Esophagus squamous epithelium (tissue), 4 donors: ENCODE data around the gene LZTR1.

Source experiments
- POLR2A ChIP-seq, 4 donors: fragments of 450-650 bp; IDR thresholded peaks; one replicate each; pipeline ENCODE4 v1.6.1; 2017; ENCODE audit warnings: antibody characterized with exemption in 4 of 4, mild to moderate bottlenecking in 4 of 4, moderate library complexity in 3 of 4
- TF ChIP-seq, protein P1 (sequence below), 6 experiments: fragments of 450-650 bp in 4 of 6; fragments of 200-600 bp in 2 of 6; sonication (generic) in 2 of 6; IDR thresholded peaks; one replicate each; pipeline ENCODE4 v1.5.1; 2016 to 2019; ENCODE audit warnings: antibody characterized with exemption in 6 of 6, mild to moderate bottlenecking in 4 of 6, moderate library complexity in 4 of 6

DNA sequence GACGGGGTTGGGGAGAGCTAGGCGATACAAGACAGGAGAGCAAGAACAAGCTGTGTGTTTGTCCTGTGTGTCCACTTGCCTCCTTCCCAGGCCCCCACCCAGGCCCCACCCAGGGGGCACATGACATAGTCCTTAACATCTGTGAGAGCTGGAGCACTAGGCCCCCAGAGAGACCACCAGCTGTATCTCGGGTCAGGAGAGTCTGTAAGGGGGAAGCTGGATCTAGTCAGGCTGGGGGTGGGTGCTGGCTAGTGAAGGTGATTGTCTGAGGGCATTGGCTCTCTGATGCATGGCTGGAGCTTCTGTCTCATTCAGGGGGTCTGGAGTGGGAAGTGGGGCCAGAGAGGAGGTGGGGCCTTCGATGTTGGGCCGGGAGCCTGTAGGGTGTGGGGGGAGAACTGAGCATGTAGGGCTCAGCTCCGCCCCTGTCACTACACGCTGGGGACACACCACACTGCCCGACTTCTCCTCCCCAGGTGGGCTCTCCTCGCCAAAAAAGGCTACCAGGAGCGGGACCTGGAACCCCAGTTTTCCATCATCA lies 33.4 kb downstream of the LZTR1 start:
- TF ChIP-seq, protein P1, sequence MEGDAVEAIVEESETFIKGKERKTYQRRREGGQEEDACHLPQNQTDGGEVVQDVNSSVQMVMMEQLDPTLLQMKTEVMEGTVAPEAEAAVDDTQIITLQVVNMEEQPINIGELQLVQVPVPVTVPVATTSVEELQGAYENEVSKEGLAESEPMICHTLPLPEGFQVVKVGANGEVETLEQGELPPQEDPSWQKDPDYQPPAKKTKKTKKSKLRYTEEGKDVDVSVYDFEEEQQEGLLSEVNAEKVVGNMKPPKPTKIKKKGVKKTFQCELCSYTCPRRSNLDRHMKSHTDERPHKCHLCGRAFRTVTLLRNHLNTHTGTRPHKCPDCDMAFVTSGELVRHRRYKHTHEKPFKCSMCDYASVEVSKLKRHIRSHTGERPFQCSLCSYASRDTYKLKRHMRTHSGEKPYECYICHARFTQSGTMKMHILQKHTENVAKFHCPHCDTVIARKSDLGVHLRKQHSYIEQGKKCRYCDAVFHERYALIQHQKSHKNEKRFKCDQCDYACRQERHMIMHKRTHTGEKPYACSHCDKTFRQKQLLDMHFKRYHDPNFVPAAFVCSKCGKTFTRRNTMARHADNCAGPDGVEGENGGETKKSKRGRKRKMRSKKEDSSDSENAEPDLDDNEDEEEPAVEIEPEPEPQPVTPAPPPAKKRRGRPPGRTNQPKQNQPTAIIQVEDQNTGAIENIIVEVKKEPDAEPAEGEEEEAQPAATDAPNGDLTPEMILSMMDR (IDR thresholded peaks at IDR 0.05) = no peak
- no peak for TF ChIP-seq POLR2A (IDR thresholded peaks at IDR 0.05)
